MM.1S (cell line): Measurements from ENCODE around the gene ELL.

Experiments used
- EZH2phosphoT487 ChIP-seq: fragments of 300-600 bp; sonication (generic); IDR thresholded peaks from 2 replicates; pipeline ENCODE4 v1.6.1; 2018; ENCODE audit warnings: antibody characterized with exemption, low read length
- TF ChIP-seq, protein P1 (sequence below): fragments of 300-600 bp; sonication (generic); IDR thresholded peaks from 2 replicates; pipeline ENCODE4 v1.5.1; 2016; ENCODE audit warnings: antibody characterized with exemption, low read length, mixed read lengths

DNA sequence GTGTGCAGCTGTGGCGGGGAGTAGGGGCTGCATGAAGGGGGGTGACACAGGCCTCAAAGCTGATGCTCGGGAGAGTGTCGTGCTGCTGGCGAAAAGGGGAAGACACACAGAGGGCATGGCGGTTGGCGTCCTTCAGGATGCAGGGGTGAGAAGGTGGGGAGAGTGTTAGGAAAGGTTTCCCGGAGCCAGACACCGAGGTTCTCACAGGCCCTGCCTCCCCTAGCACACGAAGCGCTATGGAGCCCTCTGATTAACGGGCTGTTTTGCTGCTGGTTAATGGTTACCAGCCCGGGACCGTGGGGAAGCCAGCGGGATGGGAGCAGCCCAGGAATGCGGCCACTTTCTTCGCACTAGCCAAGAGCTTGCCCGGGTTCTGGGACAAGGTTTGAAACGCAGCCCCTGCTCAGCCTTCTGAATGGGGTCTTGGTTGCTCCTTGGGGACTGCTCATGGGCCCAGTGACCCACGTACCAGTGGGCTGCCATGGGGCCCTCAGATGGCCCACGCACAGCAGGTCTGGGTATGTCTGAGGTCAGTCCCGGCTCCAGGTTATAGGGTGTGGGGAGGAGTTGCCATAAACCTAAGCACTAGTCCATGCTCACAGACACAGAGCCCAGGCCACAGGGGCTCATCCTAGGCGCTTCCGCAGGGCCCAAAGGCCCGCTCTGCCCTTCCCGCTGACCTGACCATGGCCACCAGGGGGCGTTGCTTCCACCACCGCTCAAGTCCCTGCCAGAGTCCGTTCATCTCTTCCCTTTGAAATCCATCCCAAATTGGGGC is 52.6 kb downstream of the ELL start:
- TF ChIP-seq, protein P1, sequence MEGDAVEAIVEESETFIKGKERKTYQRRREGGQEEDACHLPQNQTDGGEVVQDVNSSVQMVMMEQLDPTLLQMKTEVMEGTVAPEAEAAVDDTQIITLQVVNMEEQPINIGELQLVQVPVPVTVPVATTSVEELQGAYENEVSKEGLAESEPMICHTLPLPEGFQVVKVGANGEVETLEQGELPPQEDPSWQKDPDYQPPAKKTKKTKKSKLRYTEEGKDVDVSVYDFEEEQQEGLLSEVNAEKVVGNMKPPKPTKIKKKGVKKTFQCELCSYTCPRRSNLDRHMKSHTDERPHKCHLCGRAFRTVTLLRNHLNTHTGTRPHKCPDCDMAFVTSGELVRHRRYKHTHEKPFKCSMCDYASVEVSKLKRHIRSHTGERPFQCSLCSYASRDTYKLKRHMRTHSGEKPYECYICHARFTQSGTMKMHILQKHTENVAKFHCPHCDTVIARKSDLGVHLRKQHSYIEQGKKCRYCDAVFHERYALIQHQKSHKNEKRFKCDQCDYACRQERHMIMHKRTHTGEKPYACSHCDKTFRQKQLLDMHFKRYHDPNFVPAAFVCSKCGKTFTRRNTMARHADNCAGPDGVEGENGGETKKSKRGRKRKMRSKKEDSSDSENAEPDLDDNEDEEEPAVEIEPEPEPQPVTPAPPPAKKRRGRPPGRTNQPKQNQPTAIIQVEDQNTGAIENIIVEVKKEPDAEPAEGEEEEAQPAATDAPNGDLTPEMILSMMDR: peak; percentile 68
- no peak for TF ChIP-seq EZH2phosphoT487
